K562 (cell line): Measurements from ENCODE around the gene CERCAM. TPM values are rescaled to one million over a fixed set of nuclear protein-coding genes. Genes with fewer than 3 reads are reported as not detected.

Source experiments
- ATAC-seq: fragments of 200-7000 bp; cut with Tn5 transposase; 3 replicates; pipeline ENCODE4 v1.9.1; 2020; ENCODE audit warnings: moderate library complexity
- BruUV-seq: library from RNA; stranded (reverse); fragments of 400-500 nt; replicated peaks from 2 replicates; lab custom pipeline; 2021; lab: Mats Ljungman, UMichigan
- CTCF ChIA-PET: fragments of 300-600 bp; formaldehyde crosslinking; extraction: SDS; loops from one replicate; lab custom pipeline; 2021; ENCODE audit warnings: low intra/inter-chr PET ratio; lab: Yijun Ruan, JAX
- POLR2A ChIA-PET: fragments of 300-600, 350-650 bp; sonication (Branson Sonifier 250); formaldehyde crosslinking; extraction: SDS; loops from one replicate; lab custom pipeline; 2021; ENCODE audit warnings: antibody characterized with exemption, inconsistent platforms; lab: Yijun Ruan, JAX
- DNase-seq, 4 experiments: peaks; one replicate each; pipeline versions ENCODE4 v3.0.0 to v3.0.0-alpha.2; 2011 to 2018; ENCODE audit warnings: low spot score in 3 of 4, mixed read lengths in 3 of 4; ENCODE audit errors: extremely low read depth in 1 of 4
- FAIRE-seq: peaks from 2 replicates; lab custom pipeline; 2011; peaks lifted over from hg19 to GRCh38; lab: Jason Lieb, UNC
- H2AFZ ChIP-seq: 2 replicates; pipeline ENCODE4 v1.6.0; 2011; ENCODE audit warnings: low read depth, low read length, control low read depth, inconsistent platforms
- H3K27ac ChIP-seq: fragments of 200-600 bp; 3 replicates; pipeline ENCODE4 v1.8.0; 2011; ENCODE audit warnings: low read depth, mild to moderate bottlenecking, control low read depth, inconsistent platforms, low read length, moderate library complexity, mixed read lengths; ENCODE audit errors: extremely low read depth
- H3K27me3 ChIP-seq, 2 experiments: fragments of 300-600 bp in 1 of 2; 2 replicates in 1 of 2; 3 replicates in 1 of 2; pipeline versions ENCODE4 v1.6.0 to v1.8.0; 2011; ENCODE audit warnings: inconsistent platforms in 2 of 2, low read length in 2 of 2, mild to moderate bottlenecking in 1 of 2, mixed read lengths in 1 of 2, moderate library complexity in 1 of 2; ENCODE audit not compliant: control insufficient read depth in 2 of 2, insufficient read depth in 2 of 2
- H3K36me3 ChIP-seq: fragments of 300-600 bp; 3 replicates; pipeline ENCODE4 v1.8.0; 2011; ENCODE audit warnings: mild to moderate bottlenecking, low read length, inconsistent platforms; ENCODE audit not compliant: control insufficient read depth, insufficient read depth
- H3K4me1 ChIP-seq, 2 experiments: fragments of 200-600 bp in 1 of 2; replicated peaks in 1 of 2; 2 replicates in 1 of 2; 3 replicates in 1 of 2; pipeline versions ENCODE4 v1.5.1 to v1.8.0; 2011; ENCODE audit warnings: inconsistent platforms in 2 of 2, low read length in 2 of 2, mild to moderate bottlenecking in 1 of 2, mixed read lengths in 1 of 2, moderate library complexity in 1 of 2; ENCODE audit not compliant: control insufficient read depth in 2 of 2, insufficient read depth in 2 of 2
- H3K4me2 ChIP-seq: 2 replicates; pipeline ENCODE4 v1.6.1; 2011; ENCODE audit warnings: low read length, control low read depth, inconsistent platforms, mixed read lengths; ENCODE audit not compliant: insufficient read depth
- H3K4me3 ChIP-seq: fragments of 200-600 bp; sonication (generic), shearing (Covaris generic); 2 replicates; pipeline ENCODE4 v1.5.1; 2016; ENCODE audit warnings: control low read depth, inconsistent platforms
- H3K79me2 ChIP-seq: fragments of 200-600 bp; 3 replicates; pipeline ENCODE4 v1.8.0; 2011; ENCODE audit warnings: low read length, inconsistent platforms; ENCODE audit not compliant: control insufficient read depth, insufficient read depth
- H3K9ac ChIP-seq, 2 experiments: 2 replicates each; pipeline versions ENCODE4 v1.6.0 to v1.6.1; 2011; ENCODE audit warnings: low read depth in 2 of 2, low read length in 2 of 2, control low read depth in 1 of 2, inconsistent platforms in 1 of 2, mild to moderate bottlenecking in 1 of 2, mixed read lengths in 1 of 2; ENCODE audit not compliant: insufficient read depth in 1 of 2
- H3K9me1 ChIP-seq: one replicate; pipeline ENCODE4 v1.6.0; 2011; ENCODE audit warnings: inconsistent platforms, mild to moderate bottlenecking, low read length, moderate library complexity; ENCODE audit not compliant: control insufficient read depth, insufficient read depth
- H3K9me3 ChIP-seq: replicated peaks from 2 replicates; pipeline ENCODE4 v1.5.1; 2011; ENCODE audit warnings: low read depth, low read length, inconsistent platforms; ENCODE audit not compliant: control insufficient read depth, insufficient read depth
- H4K20me1 ChIP-seq: replicated peaks from 2 replicates; pipeline ENCODE4 v1.6.1; 2011; ENCODE audit warnings: low read length, inconsistent platforms, mixed read lengths; ENCODE audit not compliant: control insufficient read depth, insufficient read depth
- CCAR2 ChIP-seq: fragments of 200-400 bp; formaldehyde crosslinking; IDR thresholded peaks from 2 replicates; pipeline ENCODE4 v1.6.1; 2017; ENCODE audit warnings: mild to moderate bottlenecking, low read depth, low read length
- ELF4 ChIP-seq: fragments of 450-650 bp; formaldehyde crosslinking; IDR thresholded peaks from 2 replicates; pipeline ENCODE4 v1.4.0; 2022; ENCODE audit warnings: missing genetic modification characterization
- ETS2 ChIP-seq: IDR thresholded peaks from 2 replicates; pipeline ENCODE4 v1.6.1; 2016; ENCODE audit warnings: borderline replicate concordance, missing genetic modification characterization, mild to moderate bottlenecking, moderate library complexity, missing compliant biosample characterization; ENCODE audit not compliant: poor library complexity, severe bottlenecking
- FOSL1 ChIP-seq: fragments of 200-800 bp; sonication (Bioruptor generic); conservative IDR thresholded peaks from 2 replicates; pipeline ENCODE4 v1.6.1; 2016; ENCODE audit warnings: missing genetic modification characterization, missing compliant biosample characterization
- HDAC2 ChIP-seq: fragments of 450-650 bp; IDR thresholded peaks from 2 replicates; pipeline ENCODE4 v1.6.1; 2016; ENCODE audit warnings: mild to moderate bottlenecking
- HDAC8 ChIP-seq: fragments of 450-650 bp; IDR thresholded peaks from 2 replicates; pipeline ENCODE4 v1.6.1; 2016; ENCODE audit warnings: mild to moderate bottlenecking, missing genetic modification characterization, moderate library complexity, missing compliant biosample characterization
- IFI16 ChIP-seq: fragments of 250-450 bp; sonication (Bioruptor Pico); IDR thresholded peaks from 2 replicates; pipeline ENCODE4 v2.1.2; 2022; ENCODE audit warnings: mild to moderate bottlenecking, inconsistent platforms
- ILF3 ChIP-seq: fragments of 450-650 bp; IDR thresholded peaks from 2 replicates; pipeline ENCODE4 v1.6.1; 2018; ENCODE audit warnings: antibody characterized with exemption, mild to moderate bottlenecking, moderate library complexity, borderline replicate concordance
- MAZ ChIP-seq, 2 experiments: fragments of 450-650 bp in 1 of 2; sonication (generic) in 1 of 2; formaldehyde crosslinking; IDR thresholded peaks in 1 of 2; conservative IDR thresholded peaks in 1 of 2; 2 replicates each; pipeline versions ENCODE4 v1.4.0 to v1.5.0; 2020; ENCODE audit warnings: mild to moderate bottlenecking in 1 of 2, missing genetic modification reagents in 1 of 2
- MTA2 ChIP-seq: fragments of 450-650 bp; IDR thresholded peaks from 2 replicates; pipeline ENCODE4 v1.6.1; 2016; ENCODE audit warnings: low read depth
- MYBL2 ChIP-seq, 2 experiments: fragments of 450-650 bp in 1 of 2; sonication (generic) in 1 of 2; formaldehyde crosslinking in 1 of 2; IDR thresholded peaks; 2 replicates each; pipeline versions ENCODE4 v1.6.1 to v1.8.1; 2017 to 2022; ENCODE audit warnings: borderline replicate concordance in 1 of 2, inconsistent platforms in 1 of 2, low read depth in 1 of 2, mild to moderate bottlenecking in 1 of 2, missing genetic modification reagents in 1 of 2, moderate library complexity in 1 of 2
- NEUROD1 ChIP-seq: fragments of 150-350 bp; IDR thresholded peaks from 2 replicates; pipeline ENCODE4 v1.6.1; 2014; ENCODE audit warnings: borderline replicate concordance, low read length, low read depth; ENCODE audit not compliant: partially characterized antibody
- PHF20 ChIP-seq: fragments of 450-650 bp; IDR thresholded peaks from 2 replicates; pipeline ENCODE4 v1.6.1; 2018; ENCODE audit not compliant: partially characterized antibody
- PTBP1 ChIP-seq: fragments of 200-400 bp; formaldehyde crosslinking; IDR thresholded peaks from 2 replicates; pipeline ENCODE4 v1.6.1; 2017; ENCODE audit warnings: low read depth, low read length
- PTRF ChIP-seq: fragments of 450-650 bp; IDR thresholded peaks from 2 replicates; pipeline ENCODE4 v1.6.1; 2016; ENCODE audit warnings: mild to moderate bottlenecking, missing genetic modification characterization, missing compliant biosample characterization
- SAFB2 ChIP-seq: fragments of 200-400 bp; formaldehyde crosslinking; IDR thresholded peaks from 2 replicates; pipeline ENCODE4 v1.6.1; 2018; ENCODE audit warnings: borderline replicate concordance, low read length, low read depth, moderate library complexity; ENCODE audit not compliant: severe bottlenecking
- ZC3H8 ChIP-seq: fragments of 450-650 bp; IDR thresholded peaks from 2 replicates; pipeline ENCODE4 v1.6.1; 2017
- ZFPM2 ChIP-seq: fragments of 250-450 bp; sonication (Bioruptor Pico); IDR thresholded peaks from 2 replicates; pipeline ENCODE4 v1.5.1; 2022; ENCODE audit warnings: mild to moderate bottlenecking
- ZNF764 ChIP-seq: fragments of 250-450 bp; sonication (Bioruptor Pico); IDR thresholded peaks from 2 replicates; pipeline ENCODE4 v1.4.0; 2020; ENCODE audit warnings: low read depth, mild to moderate bottlenecking, moderate library complexity
- ZSCAN32 ChIP-seq: fragments of 450-650 bp; formaldehyde crosslinking; IDR thresholded peaks from 2 replicates; pipeline ENCODE4 v1.4.0; 2020; ENCODE audit warnings: mild to moderate bottlenecking, moderate library complexity
- WGBS: fragments of 100-300 bp; shearing (Covaris generic); methylation state at CpG from one replicate; pipeline ENCODE4 v1.1.6; 2016; ENCODE audit warnings: low coverage, mixed read lengths; ENCODE audit not compliant: insufficient coverage; ENCODE audit errors: missing lambda C conversion rate; 5-methylcytosine and 5-hydroxymethylcytosine counted together
- in situ Hi-C: fragments of 300-500 bp; cut with MboI; formaldehyde crosslinking; loops from 4 replicates; pipeline ENCODE4 v1.15.0; 2018; ENCODE audit warnings: inconsistent platforms, mixed read lengths
- intact Hi-C: fragments of 100-400 bp; cut with micrococcal nuclease; formaldehyde crosslinking; loops from 2 replicates; pipeline ENCODE4 v1.14.2; 2022
- polyA plus RNA-seq, 8 experiments: library from polyadenylated mRNA; depleted of rRNA in 4 of 8; stranded (reverse) in 5 of 8; unstranded in 3 of 8; fragments of >200 nt; fragmentation: Nextera tagmentation in 2 of 8; fragmentation: Illumina TruSeq in 1 of 8; extraction: Ambion mirVana in 2 of 8; extraction: Trizol in 1 of 8; gene quantifications; 2 replicates each; pipeline versions ENCODE4 v1.2.1 to v1.2.3, GENCODE V29; 2011 to 2014; ENCODE audit warnings: inconsistent platforms in 1 of 8, missing spikeins in 1 of 8
- total RNA-seq, 7 experiments: library from RNA; depleted of rRNA in 6 of 7; stranded (reverse); fragments of >200 nt in 6 of 7; fragmentation: Illumina TruSeq in 2 of 7; extraction: Trizol in 2 of 7; gene quantifications; 2 replicates each; pipeline versions ENCODE4 v1.2.1 to v1.2.3, GENCODE V29; 2011 to 2021; ENCODE audit warnings: low replicate concordance in 1 of 7
- TF ChIP-seq, protein P1 (sequence below): fragments of 250-450 bp; sonication (Bioruptor Pico); IDR thresholded peaks from 2 replicates; pipeline ENCODE4 v1.8.0; 2021; ENCODE audit warnings: moderate library complexity, mild to moderate bottlenecking, inconsistent platforms
- TF ChIP-seq, protein P2 (sequence below): fragments of 250-450 bp; sonication (Bioruptor Pico); IDR thresholded peaks from 2 replicates; pipeline ENCODE4 v1.5.0; 2021

Gene CERCAM
- total and polyA plus RNA-seq, 9 of the 15 experiments (the other 6 are each of a cell fraction or from before 2014, with no cell fraction given), result 0.75 to 24.0 (median 18.0) TPM

DNA sequence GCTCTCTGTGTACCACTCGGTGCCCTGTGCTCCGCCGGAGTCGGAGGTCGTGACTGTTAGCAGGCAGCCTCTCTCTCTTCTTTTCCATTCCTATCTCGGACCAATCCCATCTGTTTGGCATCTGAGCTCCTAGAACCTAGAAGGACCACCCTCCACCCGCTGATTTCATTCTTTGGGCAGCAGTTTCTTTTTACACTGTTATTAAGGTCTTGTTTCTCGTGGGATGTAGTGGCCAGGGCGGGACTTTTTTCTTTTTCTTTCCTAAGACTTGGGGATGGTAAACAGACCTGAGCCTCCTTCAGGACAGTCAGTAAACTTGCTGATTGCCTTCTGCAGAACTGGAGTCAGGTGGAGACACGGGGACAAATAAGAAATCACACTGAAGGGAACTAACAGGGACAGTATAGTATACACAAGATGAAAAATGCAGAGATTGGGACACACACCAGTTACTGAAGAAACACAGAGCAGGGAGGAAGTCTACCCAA lies 49.0 kb upstream of the CERCAM start:
- ChIA-PET POLR2A (interaction anchor here (0.6 to 2.2 kb wide), 8 partner anchors 10 to 559 kb away, joined by 3 to 11 read pairs (median 4); no protein-coding TSS in a partner anchor), CTCF (no interaction called here)
- Histone ChIP-seq H3K9me1 (no peaks in the 10 kb centered on the region), H3K4me3 (peak overlapping the region; percentile 84), H3K27ac (peak overlapping the region; percentile 75), H3K9ac (peak overlapping the region; percentile 83 to 96), H3K4me2 (peak overlapping the region; percentile 96), H3K79me2 (peaks cover 53% of the 10 kb centered on the region), H4K20me1 (no peaks in the 10 kb centered on the region), H3K9me3 (no peaks in the 10 kb centered on the region), H3K27me3 (no peaks in the 10 kb centered on the region), H3K4me1 (peaks cover 13 to 14% of the 10 kb centered on the region in 2 experiments), H2AFZ (peak overlapping the region; percentile 76), H3K36me3 (peaks cover 24% of the 10 kb centered on the region)
- in situ Hi-C loops (loop anchor here (25.0 kb wide), 1 partner anchor 609 kb away; no protein-coding TSS in a partner anchor), intact Hi-C loops (no loop called here)
- ATAC-seq (no peak), DNase-seq (no peak), FAIRE-seq (no peak)
- BruUV-seq, result TSS peak; percentile 86
- 0% methylated on average over 10 of the region's 10 CpGs for WGBS
- no peak for TF ChIP-seq NEUROD1
- TF ChIP-seq MTA2, result no peak
- no peak for TF ChIP-seq MYBL2 (IDR thresholded peaks at IDR 0.05; ENCODE audit: low read depth)
- no peak for TF ChIP-seq MYBL2 (CRISPR knock-in tag; IDR thresholded peaks at IDR 0.05; ENCODE audit: borderline replicate concordance)
- no peak for TF ChIP-seq HDAC8
- TF ChIP-seq ZC3H8, result no peak
- no peak for TF ChIP-seq CCAR2
- TF ChIP-seq, protein P1, sequence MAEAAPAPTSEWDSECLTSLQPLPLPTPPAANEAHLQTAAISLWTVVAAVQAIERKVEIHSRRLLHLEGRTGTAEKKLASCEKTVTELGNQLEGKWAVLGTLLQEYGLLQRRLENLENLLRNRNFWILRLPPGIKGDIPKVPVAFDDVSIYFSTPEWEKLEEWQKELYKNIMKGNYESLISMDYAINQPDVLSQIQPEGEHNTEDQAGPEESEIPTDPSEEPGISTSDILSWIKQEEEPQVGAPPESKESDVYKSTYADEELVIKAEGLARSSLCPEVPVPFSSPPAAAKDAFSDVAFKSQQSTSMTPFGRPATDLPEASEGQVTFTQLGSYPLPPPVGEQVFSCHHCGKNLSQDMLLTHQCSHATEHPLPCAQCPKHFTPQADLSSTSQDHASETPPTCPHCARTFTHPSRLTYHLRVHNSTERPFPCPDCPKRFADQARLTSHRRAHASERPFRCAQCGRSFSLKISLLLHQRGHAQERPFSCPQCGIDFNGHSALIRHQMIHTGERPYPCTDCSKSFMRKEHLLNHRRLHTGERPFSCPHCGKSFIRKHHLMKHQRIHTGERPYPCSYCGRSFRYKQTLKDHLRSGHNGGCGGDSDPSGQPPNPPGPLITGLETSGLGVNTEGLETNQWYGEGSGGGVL (CRISPR knock-in tag), result no peak
- no peak for TF ChIP-seq IFI16 (CRISPR knock-in tag)
- TF ChIP-seq SAFB2, result no peak
- TF ChIP-seq PHF20, result peak; percentile 1
- TF ChIP-seq ELF4 (CRISPR knock-in tag), result no peak
- TF ChIP-seq ZSCAN32, result no peak
- TF ChIP-seq ZNF764 (CRISPR knock-in tag), result no peak
- TF ChIP-seq PTBP1, result no peak
- TF ChIP-seq PTRF (tag), result no peak
- peak; percentile 7; the same call in 1 of the 2 replicates for TF ChIP-seq FOSL1 (tag)
- no peak for TF ChIP-seq MAZ (CRISPR knock-in tag; conservative IDR thresholded peaks at IDR 0.05 in 1 of 2, IDR thresholded peaks at IDR 0.05 in 1 of 2)
- TF ChIP-seq, protein P2, sequence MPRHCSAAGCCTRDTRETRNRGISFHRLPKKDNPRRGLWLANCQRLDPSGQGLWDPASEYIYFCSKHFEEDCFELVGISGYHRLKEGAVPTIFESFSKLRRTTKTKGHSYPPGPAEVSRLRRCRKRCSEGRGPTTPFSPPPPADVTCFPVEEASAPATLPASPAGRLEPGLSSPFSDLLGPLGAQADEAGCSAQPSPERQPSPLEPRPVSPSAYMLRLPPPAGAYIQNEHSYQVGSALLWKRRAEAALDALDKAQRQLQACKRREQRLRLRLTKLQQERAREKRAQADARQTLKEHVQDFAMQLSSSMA, result no peak
- TF ChIP-seq ILF3, result no peak
- TF ChIP-seq HDAC2, result peak; percentile 5; the same call in 1 of the 2 replicates
- TF ChIP-seq ZFPM2 (CRISPR knock-in tag), result no peak
- no peak for TF ChIP-seq ETS2 (tag)
